Right atrium auricular region (tissue), 2 donors: ENCODE data around the gene LY9. TPM values are rescaled to one million over a fixed set of nuclear protein-coding genes. Genes with fewer than 3 reads are reported as not detected.

Experiments used
- DNase-seq: peaks from one replicate; pipeline ENCODE4 v3.0.0-alpha.2; 2019; ENCODE audit warnings: low spot score
- H3K27ac ChIP-seq, 2 donors: fragments of 200-600 bp; sonication (generic); 1 replicate in 1 of 2; 2 replicates in 1 of 2; pipeline ENCODE4 v1.5.1; 2016 to 2019
- H3K27me3 ChIP-seq, 2 donors: fragments of 200-600 bp; sonication (generic); one replicate each; pipeline versions ENCODE4 v1.5.1 to v1.6.0; 2017 to 2019
- H3K36me3 ChIP-seq: fragments of 200-600 bp; sonication (generic); one replicate; pipeline ENCODE4 v1.5.1; 2016
- H3K4me1 ChIP-seq, 2 donors: fragments of 200-600 bp; sonication (generic); one replicate each; pipeline versions ENCODE4 v1.5.1 to v1.6.0; 2017 to 2019
- H3K4me3 ChIP-seq, 2 donors: fragments of 200-600 bp; sonication (generic); 1 replicate in 1 of 2; 2 replicates in 1 of 2; pipeline ENCODE4 v1.5.1; 2017 to 2019; ENCODE audit warnings: mild to moderate bottlenecking in 1 of 2, moderate library complexity in 1 of 2
- H3K9me3 ChIP-seq, 2 donors: fragments of 200-600 bp; sonication (generic); one replicate each; pipeline ENCODE4 v1.5.1; 2019
- total RNA-seq, 2 donors: library from RNA; depleted of rRNA; stranded (reverse); fragments of >200 nt; gene quantifications; one replicate each; pipeline ENCODE4 v1.1.0, GENCODE V29; 2016
- TF ChIP-seq, protein P1 (sequence below), 2 donors: fragments of 200-600 bp; sonication (generic); IDR thresholded peaks; one replicate each; pipeline ENCODE4 v1.5.1; 2019; ENCODE audit warnings: antibody characterized with exemption in 2 of 2

The LY9 gene
- total RNA-seq, result under 1 TPM; 0.19 to 0.20 TPM

GRCh38 chr1:160795951-160796383 lies at the start of gene LY9:
TSS of gene LY9 (plus strand) at chr1:160796174. CDS start at chr1:160796188, 14 bp downstream.
- H3K27ac ChIP-seq, result no peak within 1 kb of the TSS
- no peaks in the 10 kb centered on the region for H3K9me3 ChIP-seq
- H3K36me3 ChIP-seq, result no peaks in the 10 kb centered on the region
- no peaks in the 10 kb centered on the region for H3K27me3 ChIP-seq
- H3K4me3 ChIP-seq, result no peak within 1 kb of the TSS
- H3K4me1 ChIP-seq, result no peaks in the 10 kb centered on the region
- DNase-seq, result no peak
- TF ChIP-seq, protein P1, sequence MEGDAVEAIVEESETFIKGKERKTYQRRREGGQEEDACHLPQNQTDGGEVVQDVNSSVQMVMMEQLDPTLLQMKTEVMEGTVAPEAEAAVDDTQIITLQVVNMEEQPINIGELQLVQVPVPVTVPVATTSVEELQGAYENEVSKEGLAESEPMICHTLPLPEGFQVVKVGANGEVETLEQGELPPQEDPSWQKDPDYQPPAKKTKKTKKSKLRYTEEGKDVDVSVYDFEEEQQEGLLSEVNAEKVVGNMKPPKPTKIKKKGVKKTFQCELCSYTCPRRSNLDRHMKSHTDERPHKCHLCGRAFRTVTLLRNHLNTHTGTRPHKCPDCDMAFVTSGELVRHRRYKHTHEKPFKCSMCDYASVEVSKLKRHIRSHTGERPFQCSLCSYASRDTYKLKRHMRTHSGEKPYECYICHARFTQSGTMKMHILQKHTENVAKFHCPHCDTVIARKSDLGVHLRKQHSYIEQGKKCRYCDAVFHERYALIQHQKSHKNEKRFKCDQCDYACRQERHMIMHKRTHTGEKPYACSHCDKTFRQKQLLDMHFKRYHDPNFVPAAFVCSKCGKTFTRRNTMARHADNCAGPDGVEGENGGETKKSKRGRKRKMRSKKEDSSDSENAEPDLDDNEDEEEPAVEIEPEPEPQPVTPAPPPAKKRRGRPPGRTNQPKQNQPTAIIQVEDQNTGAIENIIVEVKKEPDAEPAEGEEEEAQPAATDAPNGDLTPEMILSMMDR (IDR thresholded peaks at IDR 0.05), result no peak

DNA sequence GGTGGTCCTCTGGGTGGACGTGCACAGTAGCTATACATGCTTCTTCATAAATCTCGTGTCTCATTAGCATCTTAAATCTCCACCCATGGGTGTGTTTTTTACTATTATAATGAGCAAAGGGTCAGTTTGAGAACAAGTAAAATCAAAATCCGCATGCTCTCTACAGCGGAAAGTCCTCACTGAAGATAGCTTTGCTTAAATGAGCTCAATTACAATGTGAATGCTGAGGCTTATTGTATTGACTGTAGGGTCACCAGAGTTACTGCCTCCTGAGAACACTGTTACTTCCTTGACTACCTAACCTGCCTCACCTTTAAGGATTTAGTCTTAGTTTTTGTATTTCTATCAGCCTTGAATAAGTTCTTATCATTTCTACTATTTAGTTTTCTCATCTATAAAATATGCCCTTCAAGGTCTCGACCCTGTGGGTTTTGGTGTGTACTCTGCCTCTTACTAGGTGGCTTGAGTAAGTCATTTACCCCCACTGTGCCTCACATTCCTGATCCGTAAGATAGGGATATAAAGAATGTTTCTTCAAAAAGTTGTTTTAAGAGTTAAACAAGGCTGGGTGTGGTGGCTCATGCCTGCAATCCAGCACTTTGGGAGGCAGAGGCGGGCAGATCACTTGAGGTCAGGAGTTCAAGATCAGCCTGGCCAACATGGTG lies 49.0 kb upstream of the LY9 start:
- TF ChIP-seq, protein P1 (IDR thresholded peaks at IDR 0.05), result no peak
- Histone ChIP-seq H3K4me3 (no peak overlapping the region), H3K9me3 (no peaks in the 10 kb centered on the region), H3K36me3 (no peaks in the 10 kb centered on the region), H3K27ac (no peak overlapping the region), H3K4me1 (no peaks in the 10 kb centered on the region), H3K27me3 (no peaks in the 10 kb centered on the region)
- no peak for DNase-seq

DNA sequence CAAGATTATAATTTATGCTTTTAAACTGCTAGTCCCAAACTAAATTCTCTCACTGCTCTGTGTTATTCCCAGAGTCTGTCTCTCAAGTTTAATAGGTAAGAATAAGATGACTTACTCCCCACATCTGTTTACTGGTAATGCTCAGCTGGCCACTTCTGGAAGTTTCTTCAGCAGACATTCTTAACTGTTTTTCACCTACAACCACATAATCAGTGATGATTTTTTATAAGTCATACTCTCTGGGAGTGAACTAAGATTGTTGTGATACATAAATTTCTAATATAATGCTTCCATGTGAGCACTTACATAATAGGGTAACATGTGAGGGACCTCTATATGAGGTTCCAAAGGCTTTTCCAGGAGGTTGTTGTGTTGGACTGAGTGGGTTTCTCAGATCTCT lies 48.3 kb upstream of the LY9 start:
- TF ChIP-seq, protein P1 (IDR thresholded peaks at IDR 0.05), result no peak
- no peak for DNase-seq
- H3K27ac ChIP-seq, result no peak overlapping the region
- no peaks in the 10 kb centered on the region for H3K9me3 ChIP-seq
- no peaks in the 10 kb centered on the region for H3K4me1 ChIP-seq
- no peaks in the 10 kb centered on the region for H3K27me3 ChIP-seq
- no peak overlapping the region for H3K4me3 ChIP-seq
- no peaks in the 10 kb centered on the region for H3K36me3 ChIP-seq

GRCh38 chr1:160748181-160748877 lies 47.6 kb upstream of the LY9 start:
- DNase-seq, result no peak
- Histone ChIP-seq H3K36me3 (no peaks in the 10 kb centered on the region), H3K4me1 (no peaks in the 10 kb centered on the region), H3K4me3 (no peak overlapping the region), H3K27ac (no peak overlapping the region), H3K9me3 (no peaks in the 10 kb centered on the region), H3K27me3 (no peaks in the 10 kb centered on the region)
- TF ChIP-seq, protein P1 (IDR thresholded peaks at IDR 0.05), result no peak

DNA sequence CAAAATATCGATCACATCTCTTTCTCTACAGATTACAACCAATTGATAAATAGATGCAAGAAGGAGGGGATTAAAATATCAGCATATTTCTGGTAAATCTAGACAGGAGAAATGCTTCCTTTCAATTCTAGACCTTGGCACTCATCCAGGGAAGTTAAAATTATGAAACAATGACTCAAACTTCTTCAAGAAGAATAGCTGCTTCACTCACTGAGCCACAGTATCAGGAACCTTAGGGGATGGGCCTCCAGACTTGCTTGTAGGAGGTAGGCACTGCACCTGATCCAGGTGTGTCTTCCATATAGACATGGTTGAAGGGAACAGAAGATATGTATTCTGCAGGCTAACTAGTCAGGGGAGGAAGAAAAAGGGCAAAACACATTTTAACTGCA lies 47.1 kb upstream of the LY9 start:
- Histone ChIP-seq H3K27ac (no peak overlapping the region), H3K4me1 (no peaks in the 10 kb centered on the region), H3K27me3 (no peaks in the 10 kb centered on the region), H3K4me3 (no peak overlapping the region), H3K36me3 (no peaks in the 10 kb centered on the region), H3K9me3 (no peaks in the 10 kb centered on the region)
- no peak for DNase-seq
- TF ChIP-seq, protein P1 (IDR thresholded peaks at IDR 0.05), result no peak
